ENCODE measurements around the gene FKBP2.

Gene FKBP2

GRCh38 chr11:64240435-64241240 is at the start of gene FKBP2:
FKBP2 (plus strand) TSS chr11:64241095; CDS start chr11:64242388, 1,293 bp downstream.
- peaks cover 6 to 44% (median 16%) of the 10 kb centered on the region in 3 donors for H3K36me3 ChIP-seq
- H3K4me3 ChIP-seq, result peak within 1 kb of the TSS; percentile 62 to 98
- H3K27me3 ChIP-seq, result no peaks in the 10 kb centered on the region
- H3K4me1 ChIP-seq, result peaks cover 3 to 53% (median 42%) of the 10 kb centered on the region in 4 donors
- intact Hi-C loops (cut with DNase I; ENCODE audit: low total_unique reads), result no loop called here
- H3K27ac ChIP-seq, result peak within 1 kb of the TSS; percentile 87 to 97
- peak; percentile 97 to 99 for DNase-seq
- H3K9me3 ChIP-seq, result no peaks in the 10 kb centered on the region
- TF ChIP-seq CTCF (IDR thresholded peaks at IDR 0.05), result no peak

- no peaks in the 10 kb centered on the region for H3K9me3 ChIP-seq
- intact Hi-C loops (cut with DNase I; ENCODE audit: low total_unique reads), result no loop called here
- H3K4me1 ChIP-seq, result peaks cover 0 to 12% (median 5%) of the 10 kb centered on the region in 4 donors
- no peak for TF ChIP-seq CTCF (IDR thresholded peaks at IDR 0.05)
- DNase-seq, result no peak
- H3K27me3 ChIP-seq, result no peaks in the 10 kb centered on the region
- no peak overlapping the region for H3K27ac ChIP-seq
- peaks cover 45 to 59% (median 49%) of the 10 kb centered on the region in 3 donors for H3K36me3 ChIP-seq
- H3K4me3 ChIP-seq, result no peak overlapping the region
These were observed 48.5 kb upstream of the FKBP2 start for GRCh38 chr11:64192434-64192833.

GRCh38 chr11:64196626-64197025 is 44.3 kb upstream of the FKBP2 start:
- H3K27ac ChIP-seq, result no peak overlapping the region
- no peak for DNase-seq
- H3K9me3 ChIP-seq, result no peaks in the 10 kb centered on the region
- intact Hi-C loops (cut with DNase I; ENCODE audit: low total_unique reads), result no loop called here
- no peaks in the 10 kb centered on the region for H3K27me3 ChIP-seq
- H3K36me3 ChIP-seq, result peaks cover 83 to 94% (median 85%) of the 10 kb centered on the region in 3 donors
- H3K4me1 ChIP-seq, result no peaks in the 10 kb centered on the region
- no peak for TF ChIP-seq CTCF (IDR thresholded peaks at IDR 0.05)
- no peak overlapping the region for H3K4me3 ChIP-seq

GRCh38 chr11:64198511-64198910 is 42.4 kb upstream of the FKBP2 start:
- intact Hi-C loops (cut with DNase I; ENCODE audit: low total_unique reads), result no loop called here
- Histone ChIP-seq H3K9me3 (no peaks in the 10 kb centered on the region), H3K27me3 (no peaks in the 10 kb centered on the region), H3K4me3 (no peak overlapping the region), H3K36me3 (peaks cover 92 to 100% (median 98%) of the 10 kb centered on the region in 3 donors), H3K27ac (no peak overlapping the region), H3K4me1 (no peaks in the 10 kb centered on the region)
- DNase-seq, result no peak
- TF ChIP-seq CTCF (IDR thresholded peaks at IDR 0.05), result no peak

GRCh38 chr11:64201543-64201942 is 39.4 kb upstream of the FKBP2 start:
- H3K4me3 ChIP-seq, result no peak overlapping the region
- DNase-seq, result no peak
- no peak for TF ChIP-seq CTCF (IDR thresholded peaks at IDR 0.05)
- intact Hi-C loops (cut with DNase I; ENCODE audit: low total_unique reads), result no loop called here
- no peaks in the 10 kb centered on the region for H3K9me3 ChIP-seq
- H3K36me3 ChIP-seq, result peaks cover 69 to 95% (median 85%) of the 10 kb centered on the region in 3 donors
- peaks cover 0 to 8% (median 2%) of the 10 kb centered on the region in 4 donors for H3K4me1 ChIP-seq
- no peaks in the 10 kb centered on the region for H3K27me3 ChIP-seq
- H3K27ac ChIP-seq, result no peak overlapping the region

Measured in tibial artery (tissue), 4 donors.